Right lung (tissue), 5 donors: ENCODE data around the gene NUBP2. TPM values are rescaled to one million over a fixed set of nuclear protein-coding genes. Genes with fewer than 3 reads are reported as not detected.

ENCODE experiments used
- DNase-seq, 2 donors: peaks; one replicate each; pipeline ENCODE4 v3.0.0-alpha.2; 2013
- polyA plus RNA-seq, 5 donors: library from polyadenylated mRNA; unstranded; fragments of 120-200 nt; gene quantifications; one replicate each; pipeline versions ENCODE4 v1.2.1 to v1.2.3, GENCODE V29; 2013; ENCODE audit warnings: inconsistent platforms in 1 of 5, low replicate concordance in 1 of 5; ENCODE audit not compliant: insufficient read length in 5 of 5, insufficient read depth in 1 of 5

Gene NUBP2
- polyA plus RNA-seq, 5 donors, result 26.4 to 71.8 (median 40.8) TPM

DNA sequence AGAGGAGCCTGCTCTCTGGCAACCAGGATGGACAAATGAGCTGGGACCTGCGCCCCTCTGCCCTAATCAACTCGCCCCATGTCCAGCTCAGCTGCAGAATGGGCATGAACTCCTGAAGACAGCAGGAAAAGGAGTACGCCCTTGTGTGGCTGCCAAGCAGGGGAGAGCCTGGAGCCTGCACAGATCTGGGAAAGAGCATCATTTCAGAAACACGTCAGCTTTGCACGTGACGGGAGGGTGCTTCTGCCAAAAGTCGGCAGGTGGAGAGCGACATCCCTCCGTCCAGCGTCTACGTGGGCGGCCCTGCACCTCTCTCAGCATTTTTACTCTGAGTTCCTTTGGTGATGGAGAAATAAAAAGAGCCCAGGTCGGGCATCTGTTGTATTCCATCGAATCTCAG, 29.9 kb upstream of the NUBP2 start:
- no peak for DNase-seq

DNA sequence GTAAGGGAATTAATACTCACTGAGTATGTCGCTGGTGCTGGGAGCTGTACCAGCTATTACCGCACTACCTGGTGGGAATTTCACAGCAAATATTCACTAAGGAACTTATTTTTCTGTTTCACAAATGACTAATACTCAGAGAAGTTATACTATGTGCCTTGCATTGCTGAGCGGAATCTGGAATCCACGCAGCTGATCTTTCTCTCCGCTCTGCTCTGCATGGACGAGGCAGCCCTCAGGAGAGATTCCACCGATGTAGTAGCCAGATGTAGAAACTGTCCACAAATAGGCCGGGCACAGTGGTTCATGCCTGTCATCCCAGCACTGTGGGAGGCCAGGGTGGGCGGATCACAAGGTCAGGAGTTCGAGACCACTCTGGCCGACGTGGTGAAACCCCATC, 28.6 kb upstream of the NUBP2 start:
- DNase-seq, result no peak

DNA sequence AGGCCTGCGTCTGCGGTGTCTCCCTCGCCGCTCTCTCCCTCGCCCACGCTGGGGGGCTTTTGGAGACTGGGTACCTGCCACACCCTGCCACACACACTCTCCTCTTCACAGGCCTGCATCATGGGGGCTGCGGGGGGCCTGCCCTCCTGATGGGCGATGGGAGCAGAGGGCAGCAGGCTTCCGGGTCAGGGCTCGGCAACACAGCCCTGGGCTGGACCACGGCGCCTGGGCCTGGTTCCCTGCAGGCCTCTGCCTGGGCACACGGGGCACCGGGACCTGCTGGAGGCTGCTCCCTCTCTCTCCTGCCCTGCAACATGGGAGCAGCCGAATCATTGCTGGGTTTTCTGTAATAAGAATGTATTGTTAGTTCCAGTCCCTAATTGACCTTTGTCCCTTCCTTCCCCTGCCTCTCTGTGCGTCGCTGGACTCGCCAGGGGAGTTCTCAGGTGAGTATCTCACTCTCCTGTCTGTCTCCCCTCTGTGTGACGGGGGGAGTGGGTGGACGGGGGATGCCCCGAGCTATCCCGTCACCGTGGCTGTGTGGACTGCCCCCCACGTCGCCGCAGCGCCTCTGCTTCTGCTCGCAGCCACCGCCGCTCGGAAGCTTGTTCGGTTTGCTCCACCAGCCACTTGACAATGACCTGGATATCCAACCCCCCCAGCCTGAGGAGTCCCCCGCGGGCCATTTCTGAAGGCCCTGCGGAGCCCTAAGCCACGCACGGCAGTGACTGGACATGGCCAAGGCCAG, 24.9 kb upstream of the NUBP2 start:
- DNase-seq, result no peak

DNA sequence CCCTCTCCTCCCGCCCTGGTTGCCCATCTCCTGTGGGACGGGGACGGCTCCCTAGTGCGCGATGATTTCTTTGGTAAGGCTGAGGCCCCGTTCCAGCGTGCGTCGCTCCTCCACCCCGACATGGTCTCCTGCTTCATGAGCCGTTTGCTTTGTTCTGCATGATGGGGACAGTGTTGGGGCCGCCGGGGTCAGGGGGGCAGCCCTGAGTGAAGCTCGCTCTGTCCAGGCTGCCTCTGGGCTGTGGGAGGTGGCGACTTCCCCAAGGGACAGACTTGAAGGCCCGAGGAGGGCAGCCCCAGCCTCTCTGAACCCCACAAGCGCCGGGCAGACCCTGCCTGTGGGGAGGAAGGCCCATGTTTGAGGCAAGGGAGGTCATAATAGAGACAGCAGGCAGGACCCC, 23.8 kb upstream of the NUBP2 start:
- DNase-seq, result no peak

DNA sequence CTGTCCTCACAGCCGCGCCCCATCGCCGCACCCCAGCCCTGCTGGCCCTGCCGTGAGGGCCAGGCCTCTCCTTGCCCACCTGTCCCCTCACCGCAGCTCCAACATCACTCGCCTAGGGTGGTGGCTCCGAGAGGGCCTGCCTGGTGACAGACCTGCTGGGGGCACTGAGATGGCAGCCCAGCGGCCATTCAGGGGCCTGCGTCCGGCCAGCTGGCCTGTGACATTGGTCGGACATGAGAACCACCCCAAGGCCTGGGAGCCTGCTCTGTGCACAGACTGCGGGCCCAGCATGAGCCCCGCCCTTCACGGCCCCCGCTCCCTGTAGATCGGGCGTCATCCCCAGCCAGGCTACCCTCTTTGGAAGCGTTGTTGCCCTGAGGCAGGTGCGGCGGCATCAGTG, 23.2 kb upstream of the NUBP2 start:
- no peak for DNase-seq

DNA sequence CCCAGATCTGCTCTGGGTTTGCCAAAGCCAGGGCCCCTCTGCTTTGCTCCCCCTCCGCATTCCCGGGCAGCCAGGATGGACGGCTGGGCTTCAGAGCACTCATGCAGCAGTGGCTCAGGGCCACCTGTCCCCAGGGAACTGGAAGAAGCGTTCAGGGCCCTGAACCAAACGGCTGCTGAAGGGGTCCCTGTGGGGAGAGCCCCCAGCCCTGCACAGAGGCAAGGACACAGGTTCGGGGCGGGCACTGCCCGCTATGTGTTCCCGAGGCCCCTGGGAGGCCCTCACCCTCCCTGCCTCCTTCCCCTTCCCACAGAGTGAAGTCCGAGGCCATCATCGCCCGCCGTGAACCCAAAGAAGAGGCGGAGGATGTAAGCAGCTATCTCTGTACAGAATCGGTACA, 21.8 kb upstream of the NUBP2 start:
- DNase-seq, result no peak

DNA sequence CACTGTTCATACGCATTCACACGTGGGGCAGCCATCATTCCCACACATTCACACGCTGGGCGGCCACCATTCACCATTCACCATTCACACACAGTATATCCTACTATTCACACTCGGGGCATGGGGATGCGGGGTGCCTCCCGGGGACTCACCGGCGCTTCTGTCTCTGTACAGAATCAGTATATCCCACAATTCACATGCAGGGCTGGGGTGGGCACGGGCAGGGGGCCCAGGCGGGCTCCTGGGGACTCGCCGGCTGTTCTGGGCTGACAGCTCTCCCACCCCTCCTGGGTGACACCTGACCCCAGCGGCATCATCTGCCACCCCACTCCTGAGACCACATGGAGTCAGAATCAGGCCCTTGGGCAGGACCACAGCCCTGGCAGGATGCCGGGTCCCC, 21.0 kb upstream of the NUBP2 start:
- DNase-seq, result no peak

DNA sequence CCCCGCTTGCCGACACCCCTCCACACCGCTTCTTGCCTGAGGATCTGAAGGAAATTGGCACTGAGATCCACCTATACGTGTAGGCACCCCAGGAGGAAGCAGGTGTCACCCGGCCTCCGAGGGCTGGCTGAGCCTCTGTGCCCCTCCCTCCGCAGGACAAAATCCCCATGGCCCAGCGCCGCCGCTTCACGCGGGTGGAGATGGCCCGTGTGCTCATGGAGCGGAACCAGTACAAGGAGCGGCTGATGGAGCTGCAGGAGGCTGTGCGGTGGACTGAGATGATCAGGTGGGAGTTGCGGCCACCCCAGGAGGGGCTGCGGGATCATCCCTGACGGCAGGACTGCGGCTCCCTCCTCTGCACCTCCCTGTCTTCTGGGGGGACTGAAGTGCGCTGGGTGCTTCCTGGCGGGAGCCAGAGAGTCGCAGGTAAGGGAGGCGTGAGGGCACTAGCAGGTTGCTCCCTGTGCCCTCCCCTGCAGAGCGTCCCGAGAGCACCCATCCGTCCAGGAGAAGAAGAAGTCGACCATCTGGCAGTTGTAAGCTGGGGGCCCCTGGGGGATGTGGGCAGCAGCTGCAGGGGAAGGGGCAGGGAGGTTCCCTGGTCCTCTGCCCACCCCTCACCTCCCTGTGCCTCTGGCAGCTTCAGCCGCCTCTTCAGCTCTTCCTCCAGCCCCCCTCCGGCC, 20.4 kb upstream of the NUBP2 start:
- DNase-seq, result no peak

DNA sequence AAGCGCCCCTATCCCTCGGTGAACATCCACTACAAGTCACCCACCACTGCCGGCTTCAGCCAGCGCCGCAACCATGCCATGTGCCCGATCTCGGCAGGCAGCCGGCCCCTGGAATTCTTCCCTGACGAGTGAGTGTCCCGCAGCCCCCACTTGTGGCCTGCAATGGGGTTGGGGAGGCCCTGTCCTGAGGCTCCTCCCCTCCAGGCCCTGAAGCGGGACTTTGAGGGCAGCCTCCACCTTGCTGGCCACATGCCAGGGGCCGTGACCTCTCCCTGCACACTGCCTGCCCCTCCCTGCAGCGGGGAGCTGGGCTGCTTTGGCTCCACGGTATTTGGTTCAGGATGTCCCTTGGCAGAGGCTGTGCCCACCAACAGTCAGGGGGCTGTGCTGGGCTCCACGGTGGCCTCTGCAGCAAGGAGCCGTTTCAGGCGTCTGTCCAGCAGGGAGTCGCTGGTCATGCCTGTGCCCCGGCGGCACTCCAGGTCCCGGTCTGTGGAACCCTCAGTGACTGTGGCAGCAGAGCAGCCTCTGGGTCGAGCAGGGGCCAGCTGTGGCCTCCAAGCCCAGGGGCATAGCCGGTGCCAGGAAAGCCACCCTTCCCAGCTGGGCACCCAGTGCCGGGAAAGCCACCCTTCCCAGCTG, 19.8 kb upstream of the NUBP2 start:
- no peak for DNase-seq

DNA sequence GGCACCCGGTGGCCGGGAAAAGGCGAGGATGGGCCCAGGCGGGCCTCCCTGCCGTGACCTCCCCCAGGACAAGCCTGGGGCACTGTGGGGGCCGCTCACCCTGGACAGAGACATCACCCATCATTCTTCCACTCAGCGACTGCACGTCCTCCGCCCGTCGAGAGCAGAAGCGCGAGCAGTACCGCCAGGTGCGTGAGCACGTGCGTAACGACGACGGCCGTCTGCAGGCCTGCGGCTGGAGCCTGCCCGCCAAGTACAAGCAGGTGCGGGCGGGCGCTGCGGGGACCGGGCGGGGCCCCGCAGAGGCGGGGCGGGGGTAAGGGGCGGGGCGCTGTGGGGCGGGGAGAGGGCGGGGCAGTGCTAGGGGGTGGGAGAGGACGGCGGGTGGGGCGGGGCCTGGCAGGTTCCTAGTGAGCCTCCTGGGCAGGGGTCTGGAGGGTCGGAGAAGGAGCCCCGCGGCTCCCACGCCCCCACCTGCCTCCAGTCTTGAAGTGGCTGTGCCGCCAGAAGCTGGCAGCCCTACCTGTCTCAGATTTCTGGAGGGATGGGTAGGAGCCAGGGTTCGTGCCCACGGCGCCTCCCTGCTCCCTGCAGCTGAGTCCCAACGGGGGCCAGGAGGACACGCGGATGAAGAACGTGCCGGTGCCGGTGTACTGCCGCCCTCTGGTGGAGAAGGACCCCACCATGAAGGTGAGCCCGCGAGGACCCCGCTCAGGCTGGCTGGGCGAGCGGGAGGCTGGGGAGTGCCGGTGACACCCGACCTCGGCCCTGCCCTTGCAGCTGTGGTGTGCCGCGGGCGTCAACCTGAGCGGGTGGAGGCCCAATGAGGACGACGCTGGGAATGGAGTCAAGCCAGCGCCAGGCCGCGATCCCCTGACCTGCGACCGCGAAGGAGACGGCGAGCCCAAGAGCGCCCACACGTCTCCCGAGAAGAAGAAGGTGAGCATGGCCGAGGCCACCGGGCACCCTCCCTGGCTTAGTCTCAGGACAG, 18.9 kb upstream of the NUBP2 start:
- DNase-seq, result no peak

DNA sequence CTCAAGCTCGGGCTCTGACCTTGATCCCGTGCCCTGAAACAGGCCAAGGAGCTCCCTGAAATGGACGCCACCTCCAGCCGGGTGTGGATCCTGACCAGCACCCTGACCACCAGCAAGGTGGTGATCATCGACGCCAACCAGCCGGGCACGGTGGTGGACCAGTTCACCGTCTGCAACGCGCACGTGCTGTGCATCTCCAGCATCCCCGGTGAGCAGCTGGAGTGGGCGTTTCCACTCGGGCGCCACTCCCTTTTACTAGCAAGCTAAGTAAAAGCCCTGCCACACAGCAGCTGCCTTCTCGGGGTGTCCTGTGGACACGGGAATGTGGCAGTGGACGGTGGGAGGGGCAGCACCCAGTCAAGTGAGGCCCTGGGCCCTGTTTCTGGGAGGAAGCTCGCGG, 17.8 kb upstream of the NUBP2 start:
- no peak for DNase-seq

DNA sequence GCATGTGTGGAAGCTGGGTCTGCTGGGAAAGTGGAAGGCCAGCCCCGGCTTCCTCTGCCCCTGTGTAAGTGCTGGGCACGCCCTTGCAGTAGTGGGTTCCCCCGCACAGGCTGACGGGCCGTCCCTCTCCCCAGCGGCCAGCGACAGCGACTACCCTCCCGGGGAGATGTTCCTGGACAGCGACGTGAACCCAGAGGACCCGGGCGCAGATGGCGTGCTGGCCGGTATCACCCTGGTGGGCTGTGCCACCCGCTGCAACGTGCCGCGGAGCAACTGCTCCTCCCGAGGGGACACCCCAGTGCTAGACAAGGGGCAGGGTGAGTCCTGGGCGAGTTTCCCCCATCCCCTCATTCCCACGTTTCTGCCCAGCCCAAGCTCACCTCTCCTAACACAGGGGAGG, 16.9 kb upstream of the NUBP2 start:
- no peak for DNase-seq

DNA sequence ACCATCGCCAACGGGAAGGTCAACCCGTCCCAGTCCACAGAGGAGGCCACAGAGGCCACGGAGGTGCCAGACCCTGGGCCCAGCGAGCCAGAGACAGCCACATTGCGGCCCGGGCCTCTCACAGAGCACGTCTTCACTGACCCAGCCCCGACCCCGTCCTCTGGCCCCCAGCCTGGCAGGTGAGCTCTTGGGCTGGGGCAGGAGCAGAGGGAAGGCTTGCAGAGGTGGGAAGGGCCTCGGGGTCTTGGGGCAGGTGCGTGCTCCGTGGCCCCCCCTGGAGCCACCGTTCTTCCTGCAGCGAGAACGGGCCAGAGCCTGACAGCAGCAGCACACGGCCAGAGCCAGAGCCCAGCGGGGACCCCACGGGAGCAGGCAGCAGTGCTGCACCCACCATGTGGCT, 16.5 kb upstream of the NUBP2 start:
- no peak for DNase-seq

DNA sequence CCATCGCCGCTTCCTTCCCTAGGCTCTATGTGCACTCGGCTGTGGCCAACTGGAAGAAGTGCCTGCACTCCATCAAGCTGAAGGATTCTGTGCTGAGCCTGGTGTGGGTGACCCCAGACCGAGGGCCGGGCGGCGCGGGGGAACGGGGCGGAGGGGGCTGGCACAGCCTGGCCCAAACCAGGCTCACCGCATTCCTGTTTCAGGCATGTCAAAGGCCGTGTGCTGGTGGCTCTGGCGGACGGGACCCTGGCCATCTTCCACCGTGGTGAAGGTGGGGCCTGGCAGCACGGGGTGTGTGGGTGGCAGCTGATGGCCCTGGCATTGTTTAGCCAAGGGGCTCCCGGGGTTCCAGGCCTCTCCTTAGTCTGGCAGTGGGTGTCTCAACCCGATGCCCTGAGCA, 16.1 kb upstream of the NUBP2 start:
- no peak for DNase-seq

DNA sequence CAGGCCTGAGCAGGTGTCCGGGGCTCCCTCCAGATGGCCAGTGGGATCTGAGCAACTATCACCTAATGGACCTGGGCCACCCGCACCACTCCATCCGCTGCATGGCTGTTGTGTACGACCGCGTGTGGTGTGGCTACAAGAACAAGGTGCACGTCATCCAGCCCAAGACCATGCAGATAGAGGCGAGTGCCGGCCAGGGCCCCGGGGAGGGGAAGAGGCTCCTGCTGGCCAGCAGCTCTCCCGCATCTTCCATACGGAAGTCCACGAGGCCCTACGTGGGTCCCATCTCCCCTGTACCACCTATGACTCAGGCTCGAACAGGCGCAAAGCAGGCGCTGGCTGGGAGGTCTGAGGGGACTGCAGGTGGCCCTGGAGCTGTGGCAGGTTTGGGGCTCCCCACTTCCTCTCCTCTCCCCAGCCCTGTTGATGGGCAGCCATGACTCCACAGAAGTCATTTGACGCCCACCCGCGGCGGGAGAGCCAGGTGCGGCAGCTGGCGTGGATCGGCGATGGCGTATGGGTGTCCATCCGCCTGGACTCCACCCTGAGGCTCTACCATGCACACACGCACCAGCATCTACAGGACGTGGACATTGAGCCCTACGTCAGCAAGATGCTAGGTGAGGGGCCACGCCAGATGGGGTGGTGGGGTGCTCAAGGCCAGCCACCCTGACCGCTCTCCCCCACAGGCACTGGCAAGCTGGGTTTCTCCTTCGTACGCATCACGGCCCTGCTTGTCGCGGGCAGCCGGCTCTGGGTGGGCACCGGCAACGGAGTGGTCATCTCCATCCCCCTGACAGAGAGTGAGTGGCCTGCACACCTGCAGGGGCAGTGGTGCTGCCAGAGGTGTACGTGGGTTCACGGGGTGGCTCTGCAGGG, 15.4 kb upstream of the NUBP2 start:
- no peak for DNase-seq

DNA sequence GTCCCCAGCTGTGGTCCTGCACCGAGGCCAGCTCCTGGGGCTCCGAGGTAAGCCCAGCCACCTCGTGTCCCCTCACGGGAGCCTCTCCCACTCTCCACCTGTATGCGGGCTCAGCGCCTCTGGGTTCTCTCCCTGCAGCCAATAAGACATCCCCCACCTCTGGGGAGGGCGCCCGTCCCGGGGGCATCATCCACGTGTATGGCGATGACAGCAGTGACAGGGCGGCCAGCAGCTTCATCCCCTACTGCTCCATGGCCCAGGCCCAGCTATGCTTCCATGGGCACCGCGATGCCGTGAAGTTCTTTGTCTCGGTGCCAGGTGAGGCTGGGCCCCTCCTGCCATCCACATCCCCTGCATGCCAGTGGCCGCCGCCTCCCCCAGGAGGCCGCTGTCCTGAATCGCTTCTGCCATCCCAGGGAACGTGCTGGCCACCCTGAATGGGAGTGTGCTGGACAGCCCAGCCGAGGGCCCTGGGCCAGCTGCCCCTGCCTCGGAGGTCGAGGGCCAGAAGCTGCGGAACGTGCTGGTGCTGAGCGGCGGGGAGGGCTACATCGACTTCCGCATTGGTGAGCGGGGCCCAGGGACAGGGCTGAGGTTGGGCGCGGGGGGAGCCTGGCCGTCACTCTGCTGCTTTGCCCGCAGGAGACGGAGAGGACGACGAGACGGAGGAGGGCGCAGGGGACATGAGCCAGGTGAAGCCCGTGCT, 14.5 kb upstream of the NUBP2 start:
- no peak for DNase-seq

DNA sequence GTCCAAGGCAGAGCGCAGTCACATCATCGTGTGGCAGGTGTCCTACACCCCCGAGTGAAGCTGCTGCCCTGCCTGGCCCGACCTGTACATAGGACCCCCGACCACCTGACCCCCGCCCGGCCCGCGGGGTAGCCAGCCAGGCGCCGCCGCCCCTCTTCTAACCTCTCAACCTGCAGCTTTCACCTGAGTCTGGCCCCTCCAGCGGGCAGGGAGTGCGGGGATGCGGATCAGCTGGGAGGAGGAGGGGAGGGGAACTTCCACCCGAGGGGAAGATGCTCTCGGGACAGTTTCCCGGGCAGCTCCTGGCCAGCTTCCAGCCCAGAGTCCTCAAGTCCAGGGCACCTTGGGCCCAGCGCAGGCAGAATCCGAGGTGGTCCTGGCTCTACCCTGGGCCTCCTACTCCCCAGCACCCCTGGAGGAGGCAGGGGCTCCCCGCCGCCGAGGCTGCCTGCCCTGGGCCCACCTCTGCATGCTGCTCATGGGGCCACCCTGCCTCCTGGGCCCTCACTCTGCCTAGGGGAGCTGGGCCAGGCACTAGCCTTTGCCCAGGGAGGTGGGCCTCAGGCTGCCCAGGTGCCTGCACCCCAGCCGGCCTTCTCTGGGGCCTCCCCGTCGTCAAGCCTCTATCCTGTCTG, 13.9 kb upstream of the NUBP2 start:
- DNase-seq, result no peak

DNA sequence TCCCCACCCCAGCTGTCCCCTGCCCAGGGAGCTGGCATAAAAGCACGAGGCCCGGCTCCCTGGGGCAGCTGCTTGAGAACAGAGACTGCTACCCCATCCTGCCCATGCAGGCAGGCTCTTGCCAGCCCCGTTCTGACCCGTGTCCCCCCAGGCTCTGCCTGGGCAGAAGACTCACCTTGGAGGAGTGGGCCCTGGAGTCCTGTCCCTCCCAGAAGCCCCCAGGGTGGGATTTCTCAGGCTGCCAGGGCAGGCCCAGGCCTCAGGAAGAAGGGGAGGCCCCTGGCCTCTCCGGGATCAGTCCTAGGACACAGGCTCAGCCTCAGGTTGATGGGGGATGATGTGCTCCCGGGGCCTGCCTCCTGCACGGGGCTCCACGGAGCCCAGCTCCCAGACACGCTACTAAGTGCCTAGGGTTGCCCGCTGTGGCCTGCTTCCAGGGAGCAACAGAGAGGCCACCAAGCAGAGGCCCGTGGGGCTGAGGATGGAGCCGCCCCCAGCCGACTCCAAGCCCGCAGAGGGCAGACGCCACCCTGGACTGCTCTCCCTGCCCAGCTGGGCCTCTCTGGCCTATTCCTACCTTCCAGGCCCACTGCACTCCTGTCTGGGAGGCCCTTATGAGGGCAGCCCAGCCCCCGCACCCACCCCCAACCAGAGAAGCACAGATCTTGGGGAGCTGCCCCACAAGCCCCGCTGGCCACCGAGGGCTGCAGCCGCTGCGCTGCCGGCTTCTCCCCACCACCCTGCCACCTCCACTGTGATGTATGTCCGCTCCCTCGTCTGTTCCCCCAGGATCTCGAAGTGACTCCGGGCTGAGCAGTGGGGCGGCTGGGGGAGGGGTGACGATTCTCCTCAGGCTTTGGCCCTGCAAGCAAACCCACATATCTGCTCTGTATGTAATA, 13.1 kb upstream of the NUBP2 start:
- DNase-seq, result no peak
